HG02970 (cell line): ENCODE measurements around the gene ATG7.
"Not testable (repeated sequence)": the region's sequence is repeated elsewhere in the genome, so short reads cannot be mapped to it uniquely, and the experiment has no call there.

Experiments
- ATAC-seq: cut with Tn5 transposase; IDR thresholded peaks from one replicate; pipeline ENCODE4 v1.9.1; 2021; ENCODE audit warnings: mild to moderate bottlenecking, moderate library complexity, moderate number of reproducible peaks; ENCODE audit not compliant: unreplicated experiment, low FRiP score

The ATG7 gene

DNA sequence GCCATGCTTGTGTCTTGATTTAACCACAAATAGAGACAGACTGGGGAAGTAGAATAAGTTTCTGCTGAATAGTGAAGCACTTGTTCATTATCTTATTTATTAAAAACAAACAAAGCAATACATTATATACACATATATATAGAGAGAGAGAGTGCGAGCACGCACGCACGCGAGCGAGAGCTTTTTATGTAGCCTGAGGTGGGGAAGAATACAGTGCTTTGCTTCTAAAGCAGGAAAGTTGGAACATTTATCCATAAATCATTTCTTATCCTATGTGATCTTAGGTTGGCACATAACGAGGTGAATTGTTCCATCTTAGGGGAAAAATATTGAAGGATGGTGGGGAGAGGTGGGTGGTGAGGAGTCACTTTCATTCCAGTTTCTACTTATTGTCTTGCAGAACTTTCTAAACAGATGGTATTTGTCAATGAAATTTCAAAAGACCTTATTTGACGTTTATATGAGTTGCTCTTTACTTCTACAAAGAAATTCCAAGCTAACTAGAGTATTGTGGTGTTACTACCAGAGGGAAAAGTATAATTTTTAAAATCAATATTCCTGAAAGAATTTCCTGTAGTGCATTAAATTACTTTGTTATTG is 110.0 kb downstream of the ATG7 start:
- no peak for ATAC-seq

DNA sequence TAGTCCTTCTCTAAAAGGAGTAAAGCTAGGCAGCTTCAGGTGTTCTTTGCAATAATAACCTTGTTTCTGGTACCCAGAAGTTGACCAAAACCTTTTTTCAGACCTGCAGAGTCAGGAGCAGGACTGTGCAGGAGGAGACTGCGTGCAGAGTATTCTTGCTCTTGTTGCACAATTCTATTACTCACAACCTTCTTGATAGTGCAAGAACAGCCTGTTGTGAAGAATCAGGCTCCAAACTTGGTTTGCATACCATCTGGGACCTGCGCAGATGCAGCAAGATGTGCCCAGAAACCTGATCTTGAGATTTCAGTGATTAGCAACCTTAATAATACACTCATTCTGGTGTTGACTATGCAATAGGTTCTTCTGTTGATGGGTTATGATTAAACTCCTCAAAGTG is 111.9 kb downstream of the ATG7 start:
- no peak for ATAC-seq

DNA sequence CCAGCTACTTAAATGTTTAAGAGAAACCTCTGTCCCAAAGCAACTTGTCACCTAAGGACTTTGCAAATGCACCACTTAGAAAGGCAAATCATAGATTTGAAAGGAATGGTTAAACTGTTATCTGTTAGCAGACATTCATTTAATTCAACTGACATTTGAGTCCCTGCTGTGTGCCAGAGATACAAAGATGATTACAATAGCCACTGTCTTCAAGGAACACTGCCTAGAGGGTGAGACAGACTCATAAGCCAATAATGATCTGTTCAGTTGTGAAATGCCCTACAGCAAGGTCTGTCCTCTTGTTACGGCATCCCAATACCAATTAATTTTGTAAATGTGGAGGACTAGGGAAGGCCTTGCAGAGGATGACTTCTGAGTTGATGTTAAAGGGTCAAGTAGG is 113.1 kb downstream of the ATG7 start:
- no peak for ATAC-seq

DNA sequence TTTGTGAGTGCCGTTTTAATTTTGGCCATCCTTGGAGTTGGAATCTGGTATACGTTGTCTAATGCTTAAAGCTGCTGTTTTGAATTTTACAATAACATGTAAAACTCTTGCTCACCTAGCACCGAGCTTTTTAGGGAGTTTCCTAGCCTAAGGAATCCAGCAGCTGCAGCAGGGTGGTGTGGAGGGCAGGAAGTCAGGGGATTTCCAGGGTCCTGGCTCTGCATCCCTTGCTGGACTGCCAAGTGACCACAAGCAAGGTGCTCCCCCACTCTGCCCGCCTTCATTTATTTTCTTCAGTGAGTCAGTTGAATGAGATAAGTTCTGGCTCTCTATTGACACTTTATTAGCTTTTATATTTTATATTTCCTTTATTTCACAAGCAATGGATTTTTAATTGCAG is 113.7 kb downstream of the ATG7 start:
- no peak for ATAC-seq

DNA sequence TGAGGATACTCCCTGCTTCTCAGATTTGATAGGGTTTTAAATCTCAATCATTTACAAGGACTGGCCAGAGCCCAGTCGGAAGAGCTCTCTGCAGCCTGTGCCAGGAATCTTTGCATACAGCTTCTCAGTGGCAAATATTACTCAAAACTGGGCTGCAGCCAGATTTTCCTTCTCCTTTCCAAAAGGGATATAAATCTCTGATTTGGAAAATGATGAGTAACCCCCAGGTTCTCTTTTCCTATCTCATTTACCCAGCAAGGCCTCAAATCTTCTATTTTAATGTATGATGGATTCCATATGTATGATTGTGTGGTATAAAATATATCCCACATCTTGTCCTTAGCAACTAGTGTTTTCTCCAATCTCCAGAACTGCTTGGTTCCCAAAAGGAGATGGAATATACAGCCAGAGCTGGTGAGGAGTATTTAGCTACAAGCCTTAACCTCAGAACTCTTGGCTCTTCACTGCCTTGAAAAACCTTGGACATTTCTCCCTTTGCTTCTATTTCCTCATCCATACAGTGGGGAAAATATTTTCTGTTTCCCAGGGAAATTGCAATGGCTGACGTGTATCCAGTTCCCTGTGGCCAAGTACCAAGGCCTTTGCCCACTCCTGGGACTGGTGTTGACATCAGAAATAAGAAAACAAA is 114.4 kb downstream of the ATG7 start:
- ATAC-seq = no peak

DNA sequence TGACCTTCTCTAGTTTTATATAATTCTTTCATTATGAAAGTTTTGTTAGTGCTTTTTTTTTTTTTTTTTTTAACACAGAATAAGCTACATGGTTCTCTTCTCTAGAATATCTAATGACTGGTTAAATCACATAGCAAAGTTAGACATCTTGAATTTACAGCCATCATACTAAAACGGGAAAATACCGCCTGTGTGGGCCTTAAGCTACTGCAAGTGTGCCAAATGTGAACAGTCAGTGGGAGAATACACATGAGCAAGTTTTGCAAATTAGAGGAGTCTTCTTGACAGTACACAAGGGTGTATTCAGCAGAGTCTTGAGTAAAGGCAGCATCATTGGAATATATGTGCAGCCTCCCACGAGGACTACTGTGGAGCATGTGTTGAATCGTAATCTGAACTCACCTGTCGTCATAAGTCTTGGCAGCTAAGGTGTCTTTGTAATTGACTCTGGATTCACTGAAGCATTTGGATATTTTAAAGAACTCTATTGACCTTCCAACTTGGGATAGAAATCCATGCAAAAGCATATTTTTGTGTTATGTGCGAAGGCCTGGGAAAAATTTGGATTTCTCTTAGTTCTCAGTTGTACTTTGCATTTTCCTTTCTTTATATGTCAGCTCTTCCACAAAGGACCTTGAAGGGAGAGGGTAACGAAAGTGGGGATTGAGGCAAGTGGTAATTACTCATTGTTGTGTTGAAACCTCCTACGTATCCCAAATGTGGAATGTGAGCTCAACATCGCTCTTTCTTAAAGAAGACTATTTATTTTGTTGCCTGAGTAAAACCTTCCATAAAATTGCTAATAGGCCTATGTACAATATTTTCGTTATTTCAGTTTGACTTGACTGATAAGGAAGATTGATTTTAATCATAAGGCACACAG is 117.4 kb downstream of the ATG7 start:
- ATAC-seq = no peak

DNA sequence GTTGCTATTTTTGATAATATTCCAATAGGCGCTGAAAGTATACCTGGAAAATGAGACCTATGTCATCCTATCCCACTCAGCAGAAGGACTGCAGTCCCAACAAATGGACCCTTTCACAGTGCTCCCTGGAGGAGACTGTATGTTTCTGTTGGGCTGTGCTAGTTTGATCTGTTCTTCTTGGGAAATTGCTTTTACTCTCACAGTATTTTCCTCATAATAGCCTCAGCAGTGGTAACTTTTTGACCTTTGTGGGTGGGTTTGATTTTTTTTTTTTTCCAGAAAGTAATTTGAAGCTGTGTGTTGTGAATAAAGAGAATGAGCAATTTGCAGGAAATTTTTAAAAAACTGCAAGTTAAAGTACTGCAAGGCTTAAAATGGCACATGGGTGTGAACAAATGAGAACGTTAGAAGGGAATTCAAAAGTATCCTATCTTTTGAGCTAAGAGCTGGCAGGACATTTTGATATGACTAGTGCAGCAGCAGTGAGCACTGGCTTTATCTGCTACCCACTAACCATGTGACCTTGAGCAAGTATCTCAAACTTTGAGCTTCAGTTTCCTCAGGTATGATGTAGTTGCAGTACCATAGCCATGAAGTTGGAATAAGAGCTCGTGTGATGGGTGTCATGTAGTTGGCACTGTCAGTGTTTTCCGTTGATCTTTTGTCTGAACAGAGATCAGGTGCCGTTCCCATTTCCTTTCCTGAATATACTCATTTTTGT is 118.4 kb downstream of the ATG7 start:
- ATAC-seq = no peak

DNA sequence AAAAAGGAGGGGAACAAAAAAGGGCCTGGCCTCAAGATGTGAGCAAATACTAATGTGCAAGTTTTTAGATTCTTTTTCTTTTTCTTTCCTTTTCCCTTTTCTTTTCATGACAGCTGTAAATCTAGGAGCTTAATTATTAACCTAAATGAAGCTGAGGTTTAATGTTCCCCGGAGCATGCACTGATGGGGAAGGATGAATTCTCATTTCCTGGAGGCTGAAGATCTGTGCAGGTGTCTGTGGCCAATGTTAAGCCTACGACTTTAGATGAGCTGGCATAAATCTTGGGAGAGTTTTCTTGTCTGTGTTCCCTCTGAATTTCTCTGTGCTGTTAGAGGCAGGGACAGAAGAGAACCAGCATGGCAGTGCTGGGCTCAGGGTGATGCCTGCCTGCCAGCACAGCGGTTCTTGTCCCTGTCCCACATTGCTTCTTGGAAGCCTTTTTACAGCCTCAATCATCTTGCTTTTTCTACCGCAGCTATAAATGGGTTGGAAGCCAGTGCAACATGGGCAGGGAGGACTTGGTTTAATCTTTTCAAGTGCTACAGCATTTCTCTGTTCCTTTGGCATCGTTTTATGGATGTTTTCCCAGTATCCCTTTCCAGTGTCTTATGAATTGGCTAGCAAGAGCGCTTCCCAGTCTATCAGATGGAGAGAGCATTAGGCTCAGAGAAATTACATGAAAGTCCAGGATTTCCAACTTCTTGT is 119.1 kb downstream of the ATG7 start:
- ATAC-seq = no peak

DNA sequence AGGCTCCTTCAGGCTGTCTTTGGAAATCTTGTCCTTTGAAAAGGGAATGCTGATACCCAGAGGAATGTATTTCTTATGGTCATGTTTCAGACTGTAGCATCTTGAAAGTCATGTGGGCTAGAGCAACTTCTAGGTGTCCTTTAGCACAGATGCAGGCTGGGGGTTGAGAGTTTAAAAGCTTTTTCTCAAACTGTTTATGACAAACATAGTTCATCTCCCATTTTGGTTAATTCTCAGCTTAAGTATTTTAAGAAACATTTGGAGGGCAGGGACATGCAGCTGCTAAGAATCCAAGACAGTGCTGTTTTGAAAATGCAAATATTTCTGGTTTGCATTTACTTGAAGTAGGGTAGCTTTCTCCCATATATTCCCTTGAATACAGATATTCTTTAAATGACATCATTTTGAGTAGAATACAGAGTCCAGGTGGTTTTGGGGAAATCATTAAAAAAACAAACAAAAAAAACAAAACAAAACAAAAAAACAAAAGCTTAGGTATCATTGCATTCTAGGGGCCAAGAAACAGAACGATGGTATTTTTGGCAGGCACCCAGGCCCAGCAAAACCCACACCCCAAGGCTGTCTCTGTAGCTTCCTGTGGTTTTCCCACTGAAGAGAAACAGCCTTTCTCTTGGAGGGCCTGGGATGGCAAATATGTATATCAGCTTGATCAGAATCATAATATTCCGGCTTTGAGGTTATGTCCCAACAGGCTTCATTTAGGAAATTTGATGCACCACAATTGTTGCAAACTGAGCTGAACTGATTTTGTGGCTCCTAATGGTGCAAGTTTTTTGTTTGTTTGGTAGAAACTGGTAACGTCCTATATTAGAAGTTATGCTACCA is 120.0 kb downstream of the ATG7 start:
- ATAC-seq = no peak

DNA sequence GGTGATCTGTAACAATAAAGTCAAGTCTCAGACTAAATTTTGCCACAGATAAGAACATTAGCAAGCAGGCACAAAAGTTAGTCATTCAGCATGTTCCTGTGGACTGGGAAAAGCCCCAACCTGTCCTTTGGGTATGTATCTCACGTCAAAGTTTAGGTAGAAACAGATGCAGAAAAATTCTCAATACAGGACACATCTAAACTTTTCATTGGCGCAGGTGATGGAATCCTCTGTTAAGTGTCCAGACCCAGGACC is 120.6 kb downstream of the ATG7 start:
- ATAC-seq = no peak

DNA sequence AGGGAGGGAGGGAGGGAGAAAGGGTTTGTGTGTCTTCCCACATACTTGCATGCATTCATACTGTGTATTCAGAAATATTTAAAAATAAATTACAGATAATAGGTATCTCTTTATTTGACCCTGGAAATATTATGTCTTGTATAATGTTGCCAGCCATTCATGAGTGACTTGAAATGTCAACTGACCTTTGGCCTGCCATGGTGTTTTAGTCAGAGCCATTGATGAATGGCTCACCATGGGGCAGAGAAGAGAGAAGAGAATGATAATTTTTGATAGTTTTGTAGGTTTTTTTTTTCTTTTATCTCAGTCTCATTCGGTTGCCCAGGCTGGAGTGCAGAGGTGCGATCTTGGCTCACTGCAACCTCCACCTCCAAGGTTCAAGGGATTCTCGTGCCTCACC is 121.2 kb downstream of the ATG7 start:
- ATAC-seq = no peak

DNA sequence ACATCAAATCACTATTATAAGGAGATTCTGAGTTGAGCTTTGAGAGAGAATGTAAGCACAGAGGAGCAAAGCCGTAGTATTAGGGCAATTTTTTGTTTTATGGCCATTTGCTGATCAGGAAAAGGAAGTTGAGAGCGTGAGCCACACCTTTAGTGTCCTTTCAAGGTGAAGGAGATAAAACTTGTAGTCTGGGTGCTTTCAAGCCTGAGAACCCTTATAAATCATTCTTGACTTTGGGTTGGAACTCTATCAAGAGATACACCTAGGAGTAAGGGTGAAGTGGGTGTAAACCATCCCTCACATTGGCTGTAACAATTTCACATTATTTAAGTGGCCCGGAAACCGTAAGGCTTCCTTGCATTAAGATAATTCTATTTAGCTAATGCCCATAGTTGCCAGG is 122.2 kb downstream of the ATG7 start:
- no peak for ATAC-seq

DNA sequence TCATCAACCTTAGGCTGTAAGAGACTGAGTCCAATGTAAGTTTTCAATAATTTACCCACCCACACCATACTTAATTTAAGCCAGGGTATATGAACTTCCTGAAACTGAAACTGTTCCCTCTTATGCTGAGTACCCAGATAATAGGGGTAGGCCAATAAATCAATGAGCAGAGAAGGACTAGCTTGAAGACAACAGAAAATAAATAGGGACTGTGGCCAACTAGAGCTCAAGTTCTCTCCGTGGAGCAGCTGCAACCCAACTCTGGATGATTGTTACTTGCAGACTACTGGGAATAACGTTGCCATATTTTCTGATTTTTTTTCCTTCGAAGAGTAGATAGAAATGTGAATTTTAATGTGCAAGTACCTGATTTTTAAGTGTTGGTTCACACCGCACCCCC is 128.0 kb downstream of the ATG7 start:
- ATAC-seq = no peak

DNA sequence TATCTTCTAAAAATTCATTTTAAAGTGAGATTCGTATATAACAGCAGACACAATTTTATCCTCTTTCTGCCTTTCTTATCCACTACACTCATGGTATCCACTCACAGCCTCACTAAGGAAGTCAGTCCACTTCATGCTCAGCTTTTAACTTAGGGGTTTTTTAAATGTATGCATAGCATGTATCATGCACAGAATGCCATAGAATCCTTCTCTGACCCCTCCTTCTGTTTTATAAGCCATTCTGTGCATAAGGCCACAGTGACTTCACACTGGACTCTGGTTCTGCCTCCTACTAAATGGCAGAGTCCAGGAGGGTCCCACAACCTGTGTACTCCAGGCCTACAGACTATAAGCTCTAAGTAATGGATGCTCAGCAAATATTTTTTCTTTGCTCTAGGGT is 129.2 kb downstream of the ATG7 start:
- ATAC-seq = no peak

DNA sequence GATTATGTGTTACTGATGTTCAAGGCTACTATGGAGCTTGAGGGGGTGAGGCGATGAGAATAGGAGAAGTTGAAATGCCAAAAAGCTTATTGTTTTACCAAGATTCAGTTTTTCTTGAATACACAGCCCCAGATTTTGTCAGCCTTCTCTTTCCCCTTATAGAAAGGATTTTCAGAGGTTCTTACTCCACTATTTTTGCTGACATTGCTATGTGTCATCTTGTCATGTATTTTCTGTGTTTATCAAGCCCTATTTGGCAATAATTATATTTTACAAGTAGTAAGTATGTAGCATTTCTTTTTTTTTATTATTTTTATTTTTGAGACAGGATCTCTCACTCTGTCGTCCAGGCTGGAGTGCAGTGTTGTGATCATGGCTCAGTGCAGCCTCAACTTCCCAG is 133.1 kb downstream of the ATG7 start:
- no peak for ATAC-seq

DNA sequence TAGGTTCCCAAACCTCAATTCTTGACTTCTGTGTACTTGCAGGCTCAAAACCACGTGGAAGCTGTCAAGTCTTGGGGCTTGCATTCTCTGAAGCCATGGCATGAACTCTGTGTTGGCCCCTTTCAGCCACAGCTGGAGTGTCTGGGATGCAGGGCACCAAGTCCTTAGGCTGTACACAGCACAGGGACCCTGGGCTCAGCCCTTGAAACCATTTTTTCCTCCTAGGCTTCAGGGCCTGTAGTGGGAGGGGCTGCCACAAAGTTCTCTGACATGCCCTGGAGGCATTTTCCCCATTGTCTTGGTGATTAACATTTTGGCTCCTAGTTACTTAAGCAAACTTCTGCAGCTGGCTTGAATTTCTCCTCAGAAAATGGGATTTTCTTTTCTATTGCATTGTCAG is 135.4 kb downstream of the ATG7 start:
- ATAC-seq = no peak

DNA sequence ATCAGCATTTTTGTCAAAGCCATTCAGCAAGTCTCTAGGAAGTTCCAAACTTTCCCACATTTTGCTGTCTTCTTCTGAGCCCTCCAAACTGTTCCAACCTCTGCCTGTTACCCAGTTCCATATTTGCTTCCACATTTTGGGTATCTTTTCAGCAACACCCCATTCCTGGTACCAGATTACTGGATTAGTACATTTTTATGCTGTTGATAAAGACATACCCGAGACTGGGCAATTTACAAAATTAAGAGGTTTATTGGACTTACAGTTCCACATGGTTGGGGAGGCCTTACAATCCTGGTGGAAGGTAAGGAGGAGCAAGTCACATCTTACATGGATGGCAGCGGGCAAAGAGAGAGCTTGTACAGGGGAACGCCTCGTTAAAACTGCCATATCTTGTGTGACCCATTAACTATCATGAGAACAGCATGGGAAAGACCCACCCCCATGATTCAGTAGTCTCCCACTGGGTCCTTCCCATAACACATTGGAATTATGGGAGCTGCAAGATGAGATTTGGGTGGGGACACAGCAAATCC is 136.2 kb downstream of the ATG7 start:
- not testable (repeated sequence) for ATAC-seq

DNA sequence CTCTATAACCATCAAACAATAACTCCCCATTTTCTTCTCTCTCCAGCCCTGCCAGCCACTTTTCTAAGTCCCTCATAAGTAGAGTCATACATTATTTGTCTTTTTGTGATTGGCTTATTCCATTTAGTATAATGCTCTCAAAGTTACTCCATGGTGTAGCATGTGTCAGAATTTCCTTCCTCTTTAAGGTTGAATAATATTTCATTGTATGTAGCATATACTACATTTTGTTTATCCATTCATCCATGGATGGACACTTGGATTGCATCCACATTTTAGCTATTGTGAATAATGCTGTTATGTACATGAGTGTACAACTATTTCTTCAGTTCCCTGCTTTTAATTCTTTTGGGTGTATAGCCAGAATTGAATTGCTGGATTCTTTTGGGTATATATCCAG is 138.4 kb downstream of the ATG7 start:
- no peak for ATAC-seq

DNA sequence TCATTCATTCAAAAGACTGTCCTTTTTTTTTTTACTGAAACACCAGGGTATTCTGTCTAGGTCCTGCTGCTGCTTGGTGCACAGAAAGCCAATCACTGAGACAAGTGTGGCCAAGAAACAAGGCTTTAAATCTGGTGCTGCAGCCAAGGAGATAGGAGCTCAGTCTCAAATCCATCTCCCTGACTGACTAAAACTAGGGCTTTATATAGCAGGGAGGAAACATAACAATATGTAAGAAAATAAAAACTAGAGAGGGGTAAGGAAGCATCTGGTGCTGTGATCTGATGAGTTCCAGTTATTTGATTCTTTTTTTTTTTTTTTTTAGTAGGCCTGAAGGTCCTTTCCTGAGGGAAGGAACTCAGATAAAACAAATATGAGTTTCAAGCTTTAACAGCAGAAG is 139.8 kb downstream of the ATG7 start:
- ATAC-seq = no peak

DNA sequence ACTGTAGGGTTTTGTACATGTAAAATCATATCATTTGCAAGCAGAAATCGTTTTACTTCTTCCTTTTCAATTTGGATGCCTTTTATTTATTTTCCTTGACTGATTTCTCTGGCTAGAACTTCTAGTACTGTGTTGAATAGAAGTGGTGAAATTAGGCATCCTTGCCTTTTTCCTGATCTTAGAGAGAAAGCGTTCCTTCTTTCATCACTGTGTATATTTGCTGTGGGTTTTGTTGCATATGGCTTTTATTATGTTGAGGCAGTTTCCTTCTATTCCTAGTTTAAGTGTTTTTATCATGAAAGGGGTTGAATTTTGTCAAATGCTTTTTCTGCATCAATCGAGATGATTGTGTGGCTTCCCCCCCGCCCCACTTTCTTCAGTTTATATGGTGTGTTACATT is 140.9 kb downstream of the ATG7 start:
- no peak for ATAC-seq
